Measurements from ENCODE around the gene CADM1.

Gene CADM1

GRCh38 chr11:115473167-115473566 lies 31.0 kb downstream of the CADM1 start:
- no peak for TF ChIP-seq CTCF (IDR thresholded peaks at IDR 0.05; ENCODE audit: borderline replicate concordance, extremely low read depth, low read length, poor library complexity, severe bottlenecking)
- no peak for TF ChIP-seq EZH2 (IDR thresholded peaks at IDR 0.05; ENCODE audit: borderline replicate concordance, low read depth, low read length, severe bottlenecking)
- ATAC-seq (ENCODE audit: insufficient read depth, low read depth) = no peak
- no peak overlapping the region for H3K27ac ChIP-seq (ENCODE audit: low read length)
- no peaks in the 10 kb centered on the region for H3K79me2 ChIP-seq (ENCODE audit: insufficient read depth, low read length)
- H3K4me2 ChIP-seq (ENCODE audit: insufficient read depth, low read length) = no peak overlapping the region
- peaks cover 7% of the 10 kb centered on the region for H3K27me3 ChIP-seq (ENCODE audit: insufficient read depth, low read length, poor library complexity)
- no peak for DNase-seq
- H3K4me1 ChIP-seq (ENCODE audit: insufficient read depth, low read length) = no peaks in the 10 kb centered on the region
- H3K4me3 ChIP-seq (ENCODE audit: low read depth in 1 of 2, low read length in 2 of 2) = no peak overlapping the region
- H2AFZ ChIP-seq (ENCODE audit: low read depth, low read length) = no peak overlapping the region
- no peaks in the 10 kb centered on the region for H3K36me3 ChIP-seq (ENCODE audit: insufficient read depth, low read length)
- no peaks in the 10 kb centered on the region for H3K9me3 ChIP-seq (ENCODE audit: insufficient read depth, low read length, severe bottlenecking)
- no peak overlapping the region for H3K9ac ChIP-seq (ENCODE audit: low read depth, low read length)
- no peaks in the 10 kb centered on the region for H4K20me1 ChIP-seq (ENCODE audit: insufficient read depth, low read length)

- Histone ChIP-seq H3K36me3 (ENCODE audit: insufficient read depth, low read length) (no peaks in the 10 kb centered on the region), H2AFZ (ENCODE audit: low read depth, low read length) (no peak overlapping the region), H3K9ac (ENCODE audit: low read depth, low read length) (no peak overlapping the region), H3K4me3 (ENCODE audit: low read depth in 1 of 2, low read length in 2 of 2) (no peak overlapping the region), H3K4me2 (ENCODE audit: insufficient read depth, low read length) (no peak overlapping the region), H3K9me3 (ENCODE audit: insufficient read depth, low read length, severe bottlenecking) (no peaks in the 10 kb centered on the region), H4K20me1 (ENCODE audit: insufficient read depth, low read length) (no peaks in the 10 kb centered on the region), H3K27ac (ENCODE audit: low read length) (no peak overlapping the region), H3K4me1 (ENCODE audit: insufficient read depth, low read length) (no peaks in the 10 kb centered on the region), H3K27me3 (ENCODE audit: insufficient read depth, low read length, poor library complexity) (no peaks in the 10 kb centered on the region), H3K79me2 (ENCODE audit: insufficient read depth, low read length) (no peaks in the 10 kb centered on the region)
- DNase-seq = no peak
- no peak for TF ChIP-seq CTCF (IDR thresholded peaks at IDR 0.05; ENCODE audit: borderline replicate concordance, extremely low read depth, low read length, poor library complexity, severe bottlenecking)
- TF ChIP-seq EZH2 (IDR thresholded peaks at IDR 0.05; ENCODE audit: borderline replicate concordance, low read depth, low read length, severe bottlenecking) = no peak
- no peak for ATAC-seq (ENCODE audit: insufficient read depth, low read depth)
Measured at GRCh38 chr11:115471367-115471766, 32.8 kb downstream of the CADM1 start.

- Histone ChIP-seq H3K4me1 (ENCODE audit: insufficient read depth, low read length) (no peaks in the 10 kb centered on the region), H3K27me3 (ENCODE audit: insufficient read depth, low read length, poor library complexity) (no peaks in the 10 kb centered on the region), H3K9ac (ENCODE audit: low read depth, low read length) (no peak overlapping the region), H3K79me2 (ENCODE audit: insufficient read depth, low read length) (no peaks in the 10 kb centered on the region), H3K36me3 (ENCODE audit: insufficient read depth, low read length) (no peaks in the 10 kb centered on the region), H3K27ac (ENCODE audit: low read length) (no peak overlapping the region), H3K9me3 (ENCODE audit: insufficient read depth, low read length, severe bottlenecking) (no peaks in the 10 kb centered on the region), H3K4me3 (ENCODE audit: low read depth in 1 of 2, low read length in 2 of 2) (no peak overlapping the region), H4K20me1 (ENCODE audit: insufficient read depth, low read length) (no peaks in the 10 kb centered on the region), H3K4me2 (ENCODE audit: insufficient read depth, low read length) (no peak overlapping the region), H2AFZ (ENCODE audit: low read depth, low read length) (no peak overlapping the region)
- no peak for DNase-seq
- no peak for TF ChIP-seq CTCF (IDR thresholded peaks at IDR 0.05; ENCODE audit: borderline replicate concordance, extremely low read depth, low read length, poor library complexity, severe bottlenecking)
- TF ChIP-seq EZH2 (IDR thresholded peaks at IDR 0.05; ENCODE audit: borderline replicate concordance, low read depth, low read length, severe bottlenecking) = no peak
- no peak for ATAC-seq (ENCODE audit: insufficient read depth, low read depth)
Measured at GRCh38 chr11:115470928-115471327, 33.3 kb downstream of the CADM1 start.

- Histone ChIP-seq H3K4me2 (ENCODE audit: insufficient read depth, low read length) (no peak overlapping the region), H2AFZ (ENCODE audit: low read depth, low read length) (no peak overlapping the region), H3K36me3 (ENCODE audit: insufficient read depth, low read length) (no peaks in the 10 kb centered on the region), H3K27me3 (ENCODE audit: insufficient read depth, low read length, poor library complexity) (no peaks in the 10 kb centered on the region), H3K9me3 (ENCODE audit: insufficient read depth, low read length, severe bottlenecking) (no peaks in the 10 kb centered on the region), H3K79me2 (ENCODE audit: insufficient read depth, low read length) (no peaks in the 10 kb centered on the region), H3K9ac (ENCODE audit: low read depth, low read length) (no peak overlapping the region), H4K20me1 (ENCODE audit: insufficient read depth, low read length) (no peaks in the 10 kb centered on the region), H3K4me3 (ENCODE audit: low read depth in 1 of 2, low read length in 2 of 2) (no peak overlapping the region), H3K27ac (ENCODE audit: low read length) (no peak overlapping the region), H3K4me1 (ENCODE audit: insufficient read depth, low read length) (no peaks in the 10 kb centered on the region)
- no peak for ATAC-seq (ENCODE audit: insufficient read depth, low read depth)
- TF ChIP-seq CTCF (IDR thresholded peaks at IDR 0.05; ENCODE audit: borderline replicate concordance, extremely low read depth, low read length, poor library complexity, severe bottlenecking) = no peak
- TF ChIP-seq EZH2 (IDR thresholded peaks at IDR 0.05; ENCODE audit: borderline replicate concordance, low read depth, low read length, severe bottlenecking) = no peak
- DNase-seq = no peak
Measured at GRCh38 chr11:115469361-115469760, 34.9 kb downstream of the CADM1 start.

Measured in DND-41 (cell line).